NCI-H128 (cell line): Measurements from ENCODE around the gene CCDC137.
A peak's percentile ranks its signal among the peaks of the same experiment; 100 is the strongest.

Experiments
- DNase-seq: peaks from one replicate; lab custom pipeline; 2025; ENCODE audit not compliant: unreplicated experiment; lab: John Stamatoyannopoulos, UW

Gene CCDC137

DNA sequence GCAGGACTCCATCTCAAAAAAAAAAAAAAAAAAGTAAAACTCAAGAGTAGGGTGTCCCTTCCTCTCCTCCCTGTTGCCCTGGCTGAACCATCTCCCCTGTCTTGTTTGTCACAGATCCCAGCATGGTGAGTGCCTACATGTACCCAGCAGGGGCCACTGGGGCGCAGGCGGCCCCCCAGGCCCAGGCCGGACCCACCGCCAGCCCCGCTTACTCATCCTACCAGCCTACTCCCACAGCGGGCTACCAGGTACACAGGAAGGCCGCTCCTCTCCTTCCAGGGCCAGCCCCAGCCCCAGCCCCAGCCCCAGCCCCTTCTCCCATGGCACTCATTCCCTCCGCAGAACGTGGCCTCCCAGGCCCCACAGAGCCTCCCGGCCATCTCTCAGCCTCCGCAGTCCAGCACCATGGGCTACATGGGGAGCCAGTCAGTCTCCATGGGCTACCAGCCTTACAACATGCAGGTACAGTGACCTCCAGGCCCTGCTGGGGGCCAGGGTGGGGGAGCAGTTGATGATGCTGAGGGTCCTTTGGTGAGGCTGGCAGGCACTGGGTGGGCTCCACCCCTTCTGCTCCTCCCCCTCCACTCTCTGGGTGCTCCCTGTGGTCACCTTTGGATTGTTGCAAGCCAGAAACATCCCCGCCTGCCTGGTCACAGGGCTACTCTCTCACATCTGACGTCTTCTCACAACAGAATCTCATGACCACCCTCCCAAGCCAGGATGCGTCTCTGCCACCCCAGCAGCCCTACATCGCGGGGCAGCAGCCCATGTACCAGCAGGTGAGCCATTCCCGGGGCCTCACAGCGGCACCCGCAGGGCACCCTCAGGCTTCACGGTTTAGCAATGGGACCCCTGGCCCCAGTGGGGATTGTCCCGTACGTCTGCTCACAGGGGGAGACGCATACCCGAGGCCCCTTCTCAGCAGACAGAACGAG lies 34.1 kb downstream of the CCDC137 start:
- no peak for DNase-seq

DNA sequence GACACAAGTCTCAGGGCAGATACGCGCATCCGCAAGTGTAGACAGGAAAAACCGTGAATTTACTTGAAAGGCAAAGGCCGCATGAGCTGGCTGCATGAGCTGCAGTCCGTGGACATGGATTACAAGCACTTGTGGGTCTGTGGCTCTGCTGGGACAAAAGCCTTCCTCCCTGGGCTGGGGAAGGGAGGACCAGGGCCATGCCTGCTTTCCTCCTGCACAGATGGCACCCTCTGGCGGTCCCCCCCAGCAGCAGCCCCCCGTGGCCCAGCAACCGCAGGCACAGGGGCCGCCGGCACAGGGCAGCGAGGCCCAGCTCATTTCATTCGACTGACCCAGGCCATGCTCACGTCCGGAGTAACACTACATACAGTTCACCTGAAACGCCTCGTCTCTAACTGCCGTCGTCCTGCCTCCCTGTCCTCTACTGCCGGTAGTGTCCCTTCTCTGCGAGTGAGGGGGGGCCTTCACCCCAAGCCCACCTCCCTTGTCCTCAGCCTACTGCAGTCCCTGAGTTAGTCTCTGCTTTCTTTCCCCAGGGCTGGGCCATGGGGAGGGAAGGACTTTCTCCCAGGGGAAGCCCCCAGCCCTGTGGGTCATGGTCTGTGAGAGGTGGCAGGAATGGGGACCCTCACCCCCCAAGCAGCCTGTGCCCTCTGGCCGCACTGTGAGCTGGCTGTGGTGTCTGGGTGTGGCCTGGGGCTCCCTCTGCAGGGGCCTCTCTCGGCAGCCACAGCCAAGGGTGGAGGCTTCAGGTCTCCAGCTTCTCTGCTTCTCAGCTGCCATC lies 34.9 kb downstream of the CCDC137 start:
- DNase-seq, result no peak

DNA sequence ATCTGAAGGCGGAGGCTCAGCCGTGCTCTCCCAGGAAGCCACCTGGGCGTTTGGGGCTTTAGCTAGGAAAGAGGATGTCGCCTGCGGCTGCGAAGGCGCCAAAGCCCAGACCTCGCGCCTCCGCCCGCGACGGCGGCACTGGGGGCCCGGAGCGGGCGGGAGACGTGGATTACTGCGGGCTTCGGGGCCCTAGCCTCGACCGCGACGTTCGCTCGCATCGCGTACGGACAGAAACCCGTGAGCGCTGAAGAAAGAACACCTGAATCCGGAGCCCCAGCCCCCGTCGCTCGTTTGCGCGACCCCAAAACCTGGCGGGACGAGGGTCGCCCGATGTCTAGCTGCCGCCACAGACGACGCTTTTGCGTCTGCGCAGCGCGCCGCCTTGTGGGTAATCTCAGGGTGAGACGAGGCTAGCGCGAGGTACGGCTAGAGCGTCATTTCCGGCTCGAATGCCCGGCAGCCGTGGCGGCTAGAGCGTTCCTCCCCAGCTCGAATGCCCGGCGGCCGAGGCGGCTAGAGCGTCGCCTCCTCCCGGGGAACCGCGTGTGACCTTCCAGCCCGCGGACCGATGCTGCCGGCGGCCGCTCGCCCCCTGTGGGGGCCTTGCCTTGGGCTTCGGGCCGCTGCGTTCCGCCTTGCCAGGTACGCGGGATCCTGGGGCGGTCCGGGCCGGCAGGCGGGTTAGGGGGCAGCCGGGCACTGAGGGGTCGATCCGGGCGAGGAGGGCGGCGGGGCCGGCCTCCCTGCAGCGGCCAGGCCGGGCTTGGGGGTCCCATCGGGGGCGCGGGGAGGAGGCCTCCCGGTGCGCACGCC lies 36.6 kb downstream of the CCDC137 start, which contains the start of gene MRPL12:
Gene MRPL12, plus strand, starts transcription at position 434 of the 813 bp plus-strand sequence. Its CDS starts 135 bp downstream, at position 569.
- DNase-seq, result peak; percentile 72

DNA sequence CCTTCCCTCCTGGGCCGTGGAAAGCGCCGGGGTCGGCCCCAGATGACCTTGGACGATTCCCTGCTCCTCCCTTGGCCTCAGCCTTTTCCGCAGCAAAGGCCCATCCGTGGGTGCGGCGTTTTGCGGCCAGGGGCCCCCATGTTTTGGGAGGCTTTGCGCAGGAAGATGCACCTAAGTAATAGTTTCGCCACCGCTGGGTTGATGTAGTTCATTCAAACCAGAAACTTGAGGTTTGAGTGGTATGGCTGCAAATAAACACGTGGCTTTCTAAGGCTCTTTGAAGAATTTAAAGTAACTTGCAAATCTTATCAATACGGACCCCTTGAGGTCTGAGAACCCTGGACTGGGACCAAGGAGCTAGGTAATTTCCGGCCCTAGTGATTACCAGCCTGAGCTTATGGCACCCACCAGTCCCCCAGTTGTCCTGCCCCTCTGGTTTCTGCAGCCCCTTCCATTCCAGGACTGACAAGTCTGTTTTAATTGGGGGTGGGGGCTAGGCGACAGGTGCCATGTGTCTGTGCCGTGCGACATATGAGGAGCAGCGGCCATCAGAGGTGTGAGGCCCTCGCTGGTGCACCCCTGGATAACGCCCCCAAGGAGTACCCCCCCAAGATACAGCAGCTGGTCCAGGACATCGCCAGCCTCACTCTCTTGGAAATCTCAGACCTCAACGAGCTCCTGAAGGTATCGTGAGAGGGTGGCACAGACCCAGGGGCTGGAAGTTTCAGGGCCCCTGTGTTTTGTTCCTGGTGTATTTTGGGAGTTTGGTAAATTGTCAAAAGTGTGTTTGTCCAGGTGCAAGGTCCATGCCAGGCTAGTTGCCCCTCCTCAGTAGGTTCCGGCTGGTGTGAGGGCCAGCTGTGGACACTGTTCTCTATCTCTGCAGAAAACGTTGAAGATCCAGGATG lies 37.5 kb downstream of the CCDC137 start:
- DNase-seq, result no peak

DNA sequence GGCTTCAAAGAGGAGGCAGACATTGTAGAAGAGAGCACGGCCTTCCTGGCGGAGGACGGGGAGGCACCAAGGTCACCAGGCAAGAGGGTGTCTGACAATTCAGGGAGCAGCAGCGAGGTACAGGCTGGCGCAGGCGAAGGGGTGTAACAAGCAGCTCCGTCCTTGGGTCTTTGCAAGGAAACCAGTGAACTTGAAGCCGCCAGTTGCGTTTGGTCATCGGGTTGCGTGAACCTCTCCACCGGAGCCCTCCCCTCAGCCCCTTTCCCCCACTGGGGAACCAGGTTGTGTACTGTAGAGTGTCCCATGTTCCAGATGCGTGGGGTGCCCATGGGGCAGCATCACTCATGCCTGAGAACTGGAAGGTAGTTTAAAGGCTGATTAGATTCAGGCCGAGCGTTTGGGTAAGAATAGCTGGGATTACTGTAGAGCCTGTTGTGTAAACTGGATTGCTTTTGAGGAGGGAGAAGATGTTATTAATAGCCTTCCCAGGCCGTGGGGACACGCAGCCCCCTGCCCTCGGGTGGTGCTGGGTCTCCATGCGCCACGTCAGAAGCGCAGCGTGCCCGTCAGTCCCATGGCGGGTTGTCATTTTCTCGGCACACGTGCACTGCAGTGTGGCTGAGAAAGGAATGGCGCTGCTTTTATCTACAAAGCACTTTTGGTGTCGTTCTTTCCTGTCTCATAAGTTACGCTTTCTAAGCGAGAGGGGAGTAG lies 39.1 kb downstream of the CCDC137 start:
- DNase-seq, result no peak

DNA sequence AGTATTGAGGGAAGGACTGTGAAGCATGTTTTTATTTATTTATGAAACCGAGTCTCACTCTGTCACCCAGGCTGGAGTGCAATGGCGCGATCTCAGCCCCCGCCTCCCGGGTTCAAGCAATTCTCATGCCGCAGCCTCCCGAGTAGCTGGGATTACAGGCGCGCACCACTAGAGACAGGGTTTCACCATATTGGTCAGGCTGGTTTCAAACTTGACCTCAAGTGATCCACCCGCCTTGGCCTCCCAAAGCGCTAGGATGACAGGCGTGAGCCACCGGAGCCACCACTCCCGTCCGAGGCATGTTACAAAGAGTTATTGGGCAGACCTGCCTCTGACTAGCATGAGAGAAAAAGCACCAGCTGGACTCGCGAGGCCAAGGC lies 39.7 kb downstream of the CCDC137 start:
- DNase-seq, result no peak

DNA sequence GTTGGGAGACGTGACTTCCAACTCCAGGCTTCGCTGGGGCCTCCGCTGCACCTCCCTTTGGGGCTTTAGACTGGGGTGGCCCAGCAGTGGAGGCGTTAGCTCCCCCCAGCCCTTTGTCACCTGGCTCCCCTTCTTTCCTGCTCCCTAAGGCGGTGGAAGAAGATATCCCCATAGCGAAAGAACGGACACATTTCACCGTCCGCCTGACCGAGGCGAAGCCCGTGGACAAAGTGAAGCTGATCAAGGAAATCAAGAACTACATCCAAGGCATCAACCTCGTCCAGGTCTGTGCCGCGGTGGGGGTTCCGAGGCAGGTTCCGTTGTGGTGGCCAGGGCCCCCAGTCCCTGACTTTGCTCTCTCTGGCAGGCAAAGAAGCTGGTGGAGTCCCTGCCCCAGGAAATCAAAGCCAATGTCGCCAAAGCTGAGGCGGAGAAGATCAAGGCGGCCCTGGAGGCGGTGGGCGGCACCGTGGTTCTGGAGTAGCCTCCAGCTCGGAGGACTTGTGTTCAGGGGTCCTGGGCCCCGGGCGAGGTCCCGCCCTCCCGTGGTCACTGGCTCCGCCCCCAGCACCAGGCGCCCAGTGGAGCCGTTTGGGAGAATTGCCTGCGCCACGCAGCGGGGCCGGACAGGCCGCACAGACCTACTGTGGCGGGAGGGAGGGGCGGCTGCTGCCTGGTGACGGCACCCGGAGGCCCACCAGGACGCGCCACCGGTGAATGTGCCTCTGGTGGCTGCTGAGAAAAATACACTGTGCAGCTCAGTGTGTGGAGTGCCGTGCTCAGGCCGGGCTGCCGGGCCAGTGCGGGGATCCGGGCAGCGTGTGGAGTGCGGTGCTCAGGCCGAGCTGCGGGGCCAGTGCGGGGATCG lies 40.5 kb downstream of the CCDC137 start:
- no peak for DNase-seq

DNA sequence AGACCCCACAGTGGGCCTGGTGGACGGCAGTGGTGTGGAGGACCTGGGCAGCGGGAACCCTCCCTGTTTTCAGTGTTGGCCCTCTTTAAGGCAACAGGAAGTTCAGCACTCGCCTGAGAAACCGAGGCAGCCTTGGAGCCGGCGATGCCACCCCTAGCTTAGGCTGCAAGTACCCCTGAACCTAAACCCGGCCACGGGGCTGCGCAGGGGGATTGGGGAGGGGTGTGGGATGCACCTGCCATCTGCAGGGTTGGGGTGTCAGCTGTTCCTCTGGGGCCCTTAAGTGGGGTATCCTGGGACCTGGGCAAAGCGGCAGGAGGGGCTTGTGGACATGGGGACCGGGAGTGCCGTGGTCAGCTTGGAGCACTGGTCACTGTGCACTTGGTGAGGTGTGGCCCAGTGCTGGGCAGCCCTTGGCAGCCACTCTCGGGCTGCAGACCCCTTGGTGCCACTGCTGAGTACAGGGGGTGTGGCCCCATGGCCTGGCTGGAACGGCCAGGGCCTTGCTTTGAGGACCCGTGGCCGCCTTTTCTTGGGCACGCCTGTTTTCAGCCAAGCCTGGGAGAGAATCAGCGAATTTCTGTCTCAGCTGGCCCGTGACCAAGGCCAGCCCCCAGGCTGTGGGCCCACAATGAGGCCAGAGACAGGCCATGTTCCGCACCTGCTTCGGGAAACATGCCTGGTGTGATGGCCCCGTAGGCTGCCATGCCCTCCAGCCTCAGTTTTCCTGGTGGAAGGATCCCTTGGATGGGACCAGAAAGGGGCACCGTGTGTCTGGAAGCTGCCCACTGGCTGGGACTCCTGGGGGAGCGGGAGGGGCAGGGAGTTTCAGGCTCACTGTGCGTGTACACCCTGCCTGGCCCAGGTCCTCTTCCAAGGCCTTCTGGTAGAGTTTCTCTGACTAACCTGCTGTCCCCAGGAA lies 41.4 kb downstream of the CCDC137 start:
- no peak for DNase-seq

DNA sequence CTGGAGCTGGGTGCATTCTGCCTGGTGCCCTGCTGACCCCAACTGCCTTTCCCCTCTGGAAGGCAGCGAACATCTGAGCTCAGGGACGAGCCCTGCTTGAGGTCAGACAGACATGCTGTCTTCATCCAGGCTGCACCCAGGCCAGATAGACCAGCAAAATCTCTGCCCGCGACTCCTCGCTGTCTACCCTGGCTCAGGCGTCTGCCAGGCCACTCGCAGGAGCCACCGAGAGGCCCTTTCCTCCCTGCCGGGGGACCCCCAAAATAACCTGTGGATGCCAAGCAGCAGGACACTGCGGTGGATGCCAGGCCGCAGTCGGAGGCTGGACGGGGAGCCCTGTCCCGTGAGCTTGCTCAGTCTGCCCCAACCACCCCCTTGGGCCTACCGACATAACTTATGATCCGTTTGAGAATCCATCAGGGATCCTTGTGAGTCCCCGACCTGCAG lies 42.2 kb downstream of the CCDC137 start:
- no peak for DNase-seq

DNA sequence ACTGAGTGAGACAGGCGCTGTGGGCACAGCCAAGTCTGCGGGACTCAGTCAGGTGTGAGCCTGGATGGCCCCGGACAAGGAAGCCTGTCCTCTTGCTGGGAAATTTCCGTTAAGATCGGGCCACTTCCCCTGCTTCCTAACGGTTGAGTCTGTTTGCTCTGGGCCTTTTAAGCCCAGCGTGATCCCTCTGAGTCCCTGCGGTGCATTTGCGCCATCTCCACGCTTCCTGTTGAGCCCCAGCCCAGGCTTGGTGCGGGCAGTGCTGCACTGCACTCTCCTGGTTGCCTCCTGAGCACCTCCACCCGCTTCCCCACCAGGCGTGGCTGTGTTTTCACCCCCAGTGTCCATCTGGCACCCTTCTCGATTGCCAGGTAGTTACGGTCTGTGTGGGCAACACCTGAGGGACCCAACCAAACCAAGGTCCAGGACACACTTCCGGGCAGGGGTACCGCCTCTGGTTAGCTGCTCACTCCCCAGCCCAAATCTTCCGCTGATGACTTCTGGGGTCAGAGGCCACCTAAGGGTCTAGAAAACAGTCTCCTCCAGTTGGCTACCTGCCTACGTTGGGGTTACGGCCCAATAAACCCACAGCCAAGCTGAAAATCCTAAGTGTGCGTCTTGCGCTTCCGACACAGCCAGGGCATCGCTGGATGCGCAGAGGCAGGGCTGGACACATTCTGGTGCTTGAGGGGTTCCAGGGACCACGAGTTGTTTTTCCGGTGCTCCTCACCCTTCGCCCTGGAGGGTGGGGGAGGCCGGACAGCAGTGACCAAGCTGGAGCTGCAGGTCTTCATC lies 44.2 kb downstream of the CCDC137 start:
- no peak for DNase-seq

DNA sequence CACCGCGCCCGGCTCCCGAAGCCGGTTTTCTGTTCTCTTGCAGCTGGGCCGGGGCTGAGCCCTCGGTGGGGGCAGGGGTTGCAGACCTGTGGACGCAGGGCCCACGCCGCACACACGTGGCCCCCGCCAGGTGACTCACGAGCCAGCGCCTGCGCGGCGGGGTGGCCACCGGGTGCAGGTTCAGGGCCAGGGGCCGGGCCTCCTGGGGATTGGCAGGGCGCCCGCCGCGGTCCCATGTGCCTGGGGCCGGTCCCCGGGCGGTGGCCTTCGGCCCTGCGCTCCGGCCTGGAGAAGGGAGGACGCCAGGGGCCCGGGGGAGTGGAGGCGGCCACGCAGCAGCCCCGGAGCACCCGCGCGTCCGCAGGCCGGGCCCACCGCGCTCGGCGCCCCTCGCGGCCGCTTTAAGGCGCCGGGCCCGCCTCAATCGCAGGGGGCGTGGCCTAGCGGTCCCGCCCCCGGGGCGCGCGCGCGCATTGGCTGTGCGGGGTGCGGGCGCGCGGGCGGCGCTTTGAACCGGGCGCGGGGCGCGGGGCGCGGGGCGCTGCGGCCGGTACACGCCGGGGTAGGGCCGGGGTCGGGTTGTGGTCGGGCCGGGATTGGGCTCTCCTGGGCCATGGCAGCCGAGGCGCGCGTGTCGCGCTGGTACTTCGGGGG lies 45.4 kb downstream of the CCDC137 start, which contains the start of gene SLC25A10:
Gene SLC25A10, plus strand, starts transcription at position 471 of the 654 bp plus-strand sequence. Its CDS starts 143 bp downstream, at position 614.
- DNase-seq, result peak; percentile 34

DNA sequence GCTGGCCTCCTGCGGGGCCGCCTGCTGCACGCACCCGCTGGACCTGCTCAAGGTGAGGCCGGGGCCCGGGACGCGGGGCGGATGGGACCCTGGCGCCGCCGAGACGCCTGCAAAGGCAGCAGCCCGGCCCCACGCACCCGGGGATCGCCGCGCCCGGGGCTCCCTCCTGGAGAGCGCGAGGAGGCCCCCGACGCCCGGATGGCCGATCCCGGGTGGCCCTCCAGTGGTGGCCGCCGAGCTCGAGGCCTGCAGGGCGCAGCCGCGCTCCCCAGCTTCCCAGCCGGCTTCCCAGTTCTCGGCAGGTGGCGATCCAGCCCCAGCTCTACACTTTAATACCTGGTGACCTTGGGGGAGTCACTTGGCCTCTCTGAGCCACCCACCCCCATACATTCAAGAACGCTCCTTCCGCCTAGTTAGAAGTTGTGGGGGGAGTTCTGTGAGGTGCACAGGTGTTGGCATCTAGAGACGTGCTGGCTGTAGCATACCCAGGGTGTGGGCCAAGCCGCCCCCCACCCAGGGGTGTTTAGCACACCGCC lies 46.0 kb downstream of the CCDC137 start:
- DNase-seq, result no peak

DNA sequence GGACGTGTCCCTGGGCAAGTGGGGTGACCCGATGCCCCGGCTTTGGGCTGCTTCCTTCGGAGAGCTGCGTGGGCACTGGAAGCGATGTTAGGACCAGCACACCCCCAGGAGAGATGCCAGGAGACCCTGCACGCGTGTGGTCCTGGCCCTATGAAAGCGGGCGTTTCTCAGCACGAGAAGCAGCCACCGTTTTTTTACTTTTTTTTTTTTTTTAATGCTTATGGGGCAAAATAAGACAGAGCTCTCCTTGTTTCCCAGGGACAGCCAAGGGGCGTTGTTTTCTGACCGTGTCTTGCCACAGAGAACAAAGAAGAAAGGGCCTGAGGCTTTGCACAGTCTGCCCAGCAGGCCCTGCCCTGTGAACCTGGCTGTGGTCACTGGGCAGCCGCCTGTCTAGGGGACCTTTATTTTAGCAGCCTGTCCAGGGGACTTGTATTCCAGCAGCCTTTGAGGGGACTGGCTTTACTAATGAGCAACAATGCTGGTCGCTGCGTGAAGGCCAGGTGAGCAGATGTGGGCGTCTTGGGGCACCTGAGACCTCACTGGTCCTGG lies 46.5 kb downstream of the CCDC137 start:
- no peak for DNase-seq

DNA sequence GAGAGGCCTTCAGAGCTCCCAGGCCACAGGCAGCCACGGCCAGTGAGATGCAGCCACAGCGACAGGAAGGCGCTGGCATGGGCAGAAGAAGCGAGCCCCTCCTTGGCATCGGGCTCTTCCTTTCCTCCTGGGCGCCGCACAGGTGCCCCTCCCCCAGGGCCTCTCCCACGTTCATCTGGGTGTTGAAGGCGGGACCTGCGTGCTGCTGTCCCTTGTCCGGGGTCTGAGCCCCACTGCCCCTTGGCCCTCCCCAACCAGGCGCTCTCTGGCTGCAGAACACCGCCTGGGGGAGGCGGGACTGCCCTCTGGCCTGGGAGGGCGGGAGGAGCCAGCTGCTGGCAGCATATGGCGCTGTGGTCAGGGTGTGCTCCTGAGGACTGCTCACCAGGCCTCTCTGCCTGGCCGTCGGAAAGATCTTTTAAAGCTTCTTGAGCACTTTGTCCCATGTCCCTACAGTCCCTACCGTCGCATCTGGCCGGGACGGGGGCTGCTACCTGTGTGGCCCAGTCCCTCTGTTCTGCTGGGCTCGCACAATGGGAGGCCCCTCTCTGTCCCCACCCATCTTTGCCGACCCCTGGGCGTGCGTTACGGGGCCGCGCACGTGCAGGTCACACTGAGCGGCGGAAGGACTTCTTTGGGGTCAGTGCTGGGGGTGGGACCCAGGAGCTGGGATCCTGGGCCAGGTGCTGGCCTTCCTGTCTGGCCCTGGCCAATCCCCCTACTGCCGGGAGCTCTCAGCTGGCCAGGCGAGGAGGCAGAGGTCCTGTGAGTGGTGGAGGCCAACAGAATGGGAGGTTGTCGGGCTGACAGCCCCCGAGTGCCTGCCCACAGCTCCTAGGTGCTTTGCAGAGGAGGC lies 47.2 kb downstream of the CCDC137 start:
- DNase-seq, result no peak
